Thoracic aorta (tissue), 2 donors: ENCODE data around the gene GNGT2. TPM values are rescaled to one million over a fixed set of nuclear protein-coding genes. Genes with fewer than 3 reads are reported as not detected.

Experiments used
- ATAC-seq: fragments of 150-250 bp; one replicate; pipeline ENCODE4 v1.8.0; 2017; ENCODE audit warnings: low read depth; ENCODE audit not compliant: insufficient number of reproducible peaks, low FRiP score
- DNase-seq: peaks from one replicate; pipeline ENCODE4 v3.0.0-alpha.2; 2020; ENCODE audit warnings: low spot score
- H3K27ac ChIP-seq, 2 donors: fragments of 200-600 bp; sonication (generic); 1 replicate in 1 of 2; 2 replicates in 1 of 2; pipeline ENCODE4 v1.5.1; 2016; ENCODE audit warnings: mild to moderate bottlenecking in 2 of 2, moderate library complexity in 2 of 2
- H3K27me3 ChIP-seq: fragments of 200-600 bp; sonication (generic); replicated peaks from 2 replicates; pipeline ENCODE4 v1.6.0; 2016; ENCODE audit warnings: mild to moderate bottlenecking; ENCODE audit not compliant: insufficient read depth
- H3K36me3 ChIP-seq: fragments of 200-600 bp; sonication (generic); one replicate; pipeline ENCODE4 v1.5.1; 2016
- H3K4me1 ChIP-seq, 2 donors: fragments of 200-600 bp; sonication (generic); 1 replicate in 1 of 2; 2 replicates in 1 of 2; pipeline versions ENCODE4 v1.5.1 to v1.6.0; 2016; ENCODE audit warnings: low read depth in 2 of 2, mild to moderate bottlenecking in 1 of 2; ENCODE audit not compliant: control insufficient read depth in 1 of 2
- H3K4me3 ChIP-seq: fragments of 200-600 bp; sonication (generic); 2 replicates; pipeline ENCODE4 v1.5.1; 2016; ENCODE audit warnings: mild to moderate bottlenecking
- H3K9me3 ChIP-seq: fragments of 200-600 bp; sonication (generic); 2 replicates; pipeline ENCODE4 v1.5.1; 2016
- total RNA-seq, 2 donors: library from RNA; depleted of rRNA; stranded (reverse); fragments of >200 nt; gene quantifications; one replicate each; pipeline versions ENCODE4 v1.1.0 to v1.2.3, GENCODE V29; 2016
- TF ChIP-seq, protein P1 (sequence below): fragments of 200-600 bp; sonication (generic); IDR thresholded peaks from one replicate; pipeline ENCODE4 v1.5.1; 2019; ENCODE audit warnings: antibody characterized with exemption

GNGT2 gene
- 1 to 10 TPM in 1 of 2 donors, not detected in 1; 3.1 TPM for total RNA-seq

DNA sequence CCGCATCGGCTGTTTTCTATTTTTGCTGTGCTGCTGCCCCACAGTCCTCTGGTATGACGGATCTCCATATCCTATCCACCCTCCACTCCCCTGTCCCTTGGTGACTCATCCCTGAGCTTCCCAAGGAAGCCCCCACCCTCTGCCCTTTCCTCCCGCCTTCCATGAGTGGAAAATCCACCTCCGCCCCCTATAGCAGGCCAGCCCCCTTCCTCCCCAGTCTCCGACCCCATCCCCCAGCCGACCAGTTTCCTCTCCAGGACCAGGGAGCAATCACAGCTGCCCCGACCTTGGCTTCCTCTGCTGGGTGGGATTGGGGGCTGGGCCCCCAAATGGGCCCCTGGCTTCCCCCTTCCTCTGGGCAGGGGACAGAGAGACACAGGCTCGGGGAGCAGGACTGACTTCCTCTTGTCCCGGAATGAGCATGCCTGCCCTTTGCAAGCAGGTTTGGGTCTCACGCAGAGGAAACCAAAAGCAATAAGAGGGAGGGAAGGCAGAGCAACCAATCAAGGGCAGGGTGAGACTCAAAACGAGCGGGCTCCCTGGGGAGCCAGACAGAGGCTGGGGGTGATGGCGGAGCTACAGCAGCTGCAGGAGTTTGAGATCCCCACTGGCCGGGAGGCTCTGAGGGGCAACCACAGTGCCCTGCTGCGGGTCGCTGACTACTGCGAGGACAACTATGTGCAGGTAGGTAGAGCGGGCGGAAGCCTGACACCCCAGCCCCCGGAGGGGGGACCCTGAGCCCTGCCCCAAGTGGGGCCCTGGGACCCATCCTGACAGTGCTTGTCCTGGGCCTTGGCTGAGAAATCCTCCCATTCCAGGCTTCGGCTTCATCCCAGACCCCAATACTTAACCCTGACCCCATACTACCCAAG is at the start of gene GNGT2, which contains the start of gene ABI3:
Gene GNGT2, minus strand, starts transcription at position 417 of the 872 bp plus-strand sequence. CDS start 3,152 bp downstream, outside the sequence.
Gene ABI3, plus strand, starts transcription at position 550 of the 872 bp plus-strand sequence. Its CDS starts 18 bp downstream, at position 568.
- ATAC-seq: no peak
- H3K27me3 ChIP-seq: peaks cover 4% of the 10 kb centered on the region
- H3K27ac ChIP-seq: peak within 1 kb of the TSS; percentile 12 to 27
- H3K4me3 ChIP-seq: peak within 1 kb of the TSS; percentile 62
- TF ChIP-seq, protein P1, sequence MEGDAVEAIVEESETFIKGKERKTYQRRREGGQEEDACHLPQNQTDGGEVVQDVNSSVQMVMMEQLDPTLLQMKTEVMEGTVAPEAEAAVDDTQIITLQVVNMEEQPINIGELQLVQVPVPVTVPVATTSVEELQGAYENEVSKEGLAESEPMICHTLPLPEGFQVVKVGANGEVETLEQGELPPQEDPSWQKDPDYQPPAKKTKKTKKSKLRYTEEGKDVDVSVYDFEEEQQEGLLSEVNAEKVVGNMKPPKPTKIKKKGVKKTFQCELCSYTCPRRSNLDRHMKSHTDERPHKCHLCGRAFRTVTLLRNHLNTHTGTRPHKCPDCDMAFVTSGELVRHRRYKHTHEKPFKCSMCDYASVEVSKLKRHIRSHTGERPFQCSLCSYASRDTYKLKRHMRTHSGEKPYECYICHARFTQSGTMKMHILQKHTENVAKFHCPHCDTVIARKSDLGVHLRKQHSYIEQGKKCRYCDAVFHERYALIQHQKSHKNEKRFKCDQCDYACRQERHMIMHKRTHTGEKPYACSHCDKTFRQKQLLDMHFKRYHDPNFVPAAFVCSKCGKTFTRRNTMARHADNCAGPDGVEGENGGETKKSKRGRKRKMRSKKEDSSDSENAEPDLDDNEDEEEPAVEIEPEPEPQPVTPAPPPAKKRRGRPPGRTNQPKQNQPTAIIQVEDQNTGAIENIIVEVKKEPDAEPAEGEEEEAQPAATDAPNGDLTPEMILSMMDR: no peak
- DNase-seq: no peak
- H3K9me3 ChIP-seq: no peaks in the 10 kb centered on the region
- H3K4me1 ChIP-seq: no peaks in the 10 kb centered on the region
- H3K36me3 ChIP-seq: no peaks in the 10 kb centered on the region

DNA sequence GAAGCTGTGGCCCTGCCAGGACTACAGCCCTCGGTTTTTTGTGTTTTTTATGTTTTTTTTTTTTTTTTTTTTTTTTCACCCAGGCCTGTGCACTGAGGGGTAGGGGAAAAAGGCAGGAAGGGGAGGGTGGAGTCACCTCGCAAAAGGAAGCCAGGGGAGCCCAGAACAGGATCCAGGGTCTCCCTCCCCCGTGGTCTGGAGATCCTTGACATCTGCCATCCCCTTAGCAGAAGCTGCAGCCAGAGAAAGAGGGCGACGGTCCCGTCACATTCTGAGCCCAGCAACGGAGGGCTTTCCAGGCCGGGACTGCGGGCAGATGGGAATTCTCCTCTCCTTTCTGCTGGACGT is 49.3 kb upstream of the GNGT2 start:
- Histone ChIP-seq H3K4me3 (peak overlapping the region; percentile 75), H3K4me1 (peaks cover 0 to 8% of the 10 kb centered on the region in 2 donors), H3K27me3 (no peaks in the 10 kb centered on the region), H3K9me3 (no peaks in the 10 kb centered on the region), H3K36me3 (no peaks in the 10 kb centered on the region), H3K27ac (peak overlapping the region; percentile 64 to 65)
- no peak for ATAC-seq
- no peak for DNase-seq
- TF ChIP-seq, protein P1: no peak

DNA sequence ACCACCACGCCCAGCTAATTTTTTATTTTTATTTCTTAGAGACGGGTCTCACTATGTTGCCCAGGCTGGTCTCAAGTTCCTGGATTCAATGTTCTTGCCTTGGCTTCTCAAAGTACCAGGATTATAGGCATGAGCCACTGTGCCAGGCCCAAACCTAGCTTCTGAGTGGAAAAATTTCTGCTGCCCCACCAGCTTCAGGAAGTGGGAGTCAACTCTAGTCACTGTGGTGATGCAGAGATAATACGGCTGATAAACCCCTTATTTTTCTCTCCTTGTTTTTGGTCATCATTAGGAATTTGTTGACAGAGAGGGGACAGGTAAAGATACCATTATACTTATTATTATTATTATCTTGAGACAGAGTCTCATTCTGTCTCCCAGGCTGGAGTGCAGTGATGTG is 48.0 kb upstream of the GNGT2 start:
- H3K4me1 ChIP-seq: peaks cover 0 to 8% of the 10 kb centered on the region in 2 donors
- ATAC-seq (no peak), DNase-seq (no peak)
- H3K4me3 ChIP-seq: no peak overlapping the region
- no peak overlapping the region for H3K27ac ChIP-seq
- H3K27me3 ChIP-seq: no peaks in the 10 kb centered on the region
- H3K36me3 ChIP-seq: no peaks in the 10 kb centered on the region
- H3K9me3 ChIP-seq: no peaks in the 10 kb centered on the region
- TF ChIP-seq, protein P1: no peak

DNA sequence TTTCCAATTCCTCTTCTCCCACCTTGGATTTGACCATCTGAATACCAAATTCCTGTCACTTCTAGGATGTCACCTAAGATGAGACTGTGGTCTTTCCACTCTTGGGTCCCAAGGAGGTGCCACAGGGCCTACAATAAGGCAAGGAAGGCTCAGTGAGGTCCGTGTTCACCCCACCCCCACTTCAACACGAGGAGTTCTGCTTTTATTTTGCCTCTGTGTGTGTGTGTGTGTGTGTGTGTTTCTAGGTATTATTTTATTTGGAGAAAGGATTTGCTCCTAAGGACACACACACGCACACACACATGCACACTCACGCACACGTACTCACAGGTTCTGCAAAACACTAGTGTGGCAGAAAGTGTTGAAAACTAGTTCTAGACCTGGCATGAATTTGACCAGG is 44.8 kb upstream of the GNGT2 start:
- no peaks in the 10 kb centered on the region for H3K4me1 ChIP-seq
- ATAC-seq: no peak
- H3K27me3 ChIP-seq: no peaks in the 10 kb centered on the region
- H3K36me3 ChIP-seq: no peaks in the 10 kb centered on the region
- no peak for DNase-seq
- H3K4me3 ChIP-seq: no peak overlapping the region
- no peaks in the 10 kb centered on the region for H3K9me3 ChIP-seq
- TF ChIP-seq, protein P1: no peak
- no peak overlapping the region for H3K27ac ChIP-seq

DNA sequence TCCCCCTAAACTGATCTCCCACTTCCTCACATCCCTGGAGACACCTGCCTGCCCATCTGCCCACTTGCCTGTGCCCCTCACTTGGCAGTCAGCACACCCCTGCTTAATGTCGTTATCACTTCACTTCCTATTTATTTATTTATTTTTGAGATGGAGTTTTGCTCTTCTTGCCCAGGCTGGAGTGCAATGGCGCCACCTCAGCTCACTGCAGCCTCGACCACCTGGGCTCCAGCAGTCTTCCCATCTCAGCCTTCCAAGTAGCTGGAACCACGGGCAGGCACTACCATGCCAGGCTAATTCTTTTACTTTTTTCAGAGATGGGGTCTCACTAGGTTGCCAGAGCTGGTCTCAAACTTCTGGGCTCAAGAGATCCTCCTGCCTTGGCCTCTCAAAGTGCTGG is 43.7 kb upstream of the GNGT2 start:
- Histone ChIP-seq H3K4me3 (no peak overlapping the region), H3K27me3 (no peaks in the 10 kb centered on the region), H3K36me3 (no peaks in the 10 kb centered on the region), H3K27ac (no peak overlapping the region), H3K4me1 (peaks cover 0 to 6% of the 10 kb centered on the region in 2 donors), H3K9me3 (no peaks in the 10 kb centered on the region)
- DNase-seq: no peak
- TF ChIP-seq, protein P1: no peak
- no peak for ATAC-seq
